OCI-LY1 (cell line): ENCODE data around the gene SLC30A3.

Experiments
- EZH2 ChIP-seq: fragments of 200-600 bp; sonication (generic), shearing (Covaris generic); IDR thresholded peaks from 2 replicates; pipeline ENCODE4 v1.8.0; 2017; ENCODE audit warnings: borderline replicate concordance, mixed run types, mild to moderate bottlenecking, antibody characterized with exemption, low read length, moderate library complexity, mixed read lengths
- TF ChIP-seq, protein P1 (sequence below): fragments of 200-600 bp; sonication (generic), shearing (Covaris generic); IDR thresholded peaks from 2 replicates; pipeline ENCODE4 v1.5.1; 2017; ENCODE audit warnings: mild to moderate bottlenecking, antibody characterized with exemption, low read length, moderate library complexity, mixed read lengths

GRCh38 chr2:27298391-27299080 lies 35.7 kb upstream of the SLC30A3 start:
- TF ChIP-seq, protein P1, sequence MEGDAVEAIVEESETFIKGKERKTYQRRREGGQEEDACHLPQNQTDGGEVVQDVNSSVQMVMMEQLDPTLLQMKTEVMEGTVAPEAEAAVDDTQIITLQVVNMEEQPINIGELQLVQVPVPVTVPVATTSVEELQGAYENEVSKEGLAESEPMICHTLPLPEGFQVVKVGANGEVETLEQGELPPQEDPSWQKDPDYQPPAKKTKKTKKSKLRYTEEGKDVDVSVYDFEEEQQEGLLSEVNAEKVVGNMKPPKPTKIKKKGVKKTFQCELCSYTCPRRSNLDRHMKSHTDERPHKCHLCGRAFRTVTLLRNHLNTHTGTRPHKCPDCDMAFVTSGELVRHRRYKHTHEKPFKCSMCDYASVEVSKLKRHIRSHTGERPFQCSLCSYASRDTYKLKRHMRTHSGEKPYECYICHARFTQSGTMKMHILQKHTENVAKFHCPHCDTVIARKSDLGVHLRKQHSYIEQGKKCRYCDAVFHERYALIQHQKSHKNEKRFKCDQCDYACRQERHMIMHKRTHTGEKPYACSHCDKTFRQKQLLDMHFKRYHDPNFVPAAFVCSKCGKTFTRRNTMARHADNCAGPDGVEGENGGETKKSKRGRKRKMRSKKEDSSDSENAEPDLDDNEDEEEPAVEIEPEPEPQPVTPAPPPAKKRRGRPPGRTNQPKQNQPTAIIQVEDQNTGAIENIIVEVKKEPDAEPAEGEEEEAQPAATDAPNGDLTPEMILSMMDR, result no peak
- no peak for TF ChIP-seq EZH2
